KG1 (cell line): Measurements from ENCODE around the gene CKS1B.

Experiments used
- DNase-seq: peaks from one replicate; lab custom pipeline; 2025; lab: John Stamatoyannopoulos, UW

CKS1B gene

DNA sequence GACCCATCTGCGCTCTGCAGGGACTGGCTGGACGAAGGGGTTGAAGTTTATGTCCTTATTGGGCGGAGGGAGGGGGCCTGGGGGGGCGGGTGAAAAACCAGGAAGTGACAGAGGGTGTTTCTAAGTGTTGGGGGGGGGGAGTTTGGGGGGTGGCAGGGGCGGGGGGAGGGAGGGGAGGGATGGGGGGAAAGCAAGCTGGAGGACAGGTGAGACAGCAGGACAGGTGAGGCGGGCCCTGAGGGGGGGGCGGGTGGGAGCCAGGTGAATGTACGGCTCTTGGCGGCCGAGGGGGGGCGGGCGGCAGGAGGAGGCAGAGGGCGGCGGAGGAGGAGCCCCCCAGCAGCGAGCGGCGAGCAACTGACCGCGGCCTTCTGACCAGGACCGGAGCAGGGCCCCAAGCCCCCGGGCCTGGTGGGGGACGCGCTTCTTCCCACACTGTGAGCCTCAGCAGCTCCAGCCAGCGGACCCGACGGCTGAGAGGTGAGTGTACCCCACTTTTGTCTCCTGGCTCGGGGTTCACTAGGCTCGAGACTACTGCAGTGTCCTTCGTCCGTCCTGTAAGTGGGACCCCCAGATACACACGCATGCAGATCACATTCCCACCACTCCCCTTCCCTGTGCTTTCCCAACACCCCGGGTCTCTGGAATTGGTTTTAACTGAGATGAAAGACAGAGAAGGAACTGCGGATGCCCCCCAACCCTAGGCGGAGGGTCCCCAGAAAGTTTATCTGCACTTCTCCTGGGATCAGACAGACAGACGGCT, 28.2 kb downstream of the CKS1B start, which contains the start of gene ZBTB7B:
Gene ZBTB7B, plus strand, starts transcription at position 339 of the 763 bp plus-strand sequence. CDS start 11,859 bp downstream, outside the sequence.
- DNase-seq, result no peak

DNA sequence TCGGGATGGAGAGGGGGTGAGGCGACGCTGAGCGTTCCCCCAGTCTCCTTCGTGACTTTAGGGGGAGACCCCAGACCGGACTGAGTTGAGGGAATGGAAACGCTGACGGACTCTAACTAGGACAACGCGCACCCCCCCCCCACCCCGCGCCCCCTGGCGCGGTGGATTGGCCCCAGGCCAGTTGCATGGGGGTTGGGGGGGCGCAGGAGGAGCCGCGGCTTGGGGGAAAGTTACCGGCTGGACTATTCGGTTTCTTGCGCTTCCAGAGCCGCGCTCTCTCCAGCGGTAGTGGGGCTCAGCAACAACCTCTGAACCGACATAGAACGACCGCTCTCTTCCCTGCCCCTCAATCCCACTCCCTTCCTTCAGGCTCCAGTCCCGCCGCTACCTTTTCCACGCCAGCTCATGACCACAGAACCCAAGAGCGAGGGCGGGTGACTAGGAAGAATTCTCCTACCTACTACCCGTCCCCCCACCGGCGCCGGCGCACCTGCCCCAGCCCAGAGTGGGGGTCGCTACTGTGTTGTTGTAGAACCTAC, 28.8 kb downstream of the CKS1B start:
- no peak for DNase-seq

DNA sequence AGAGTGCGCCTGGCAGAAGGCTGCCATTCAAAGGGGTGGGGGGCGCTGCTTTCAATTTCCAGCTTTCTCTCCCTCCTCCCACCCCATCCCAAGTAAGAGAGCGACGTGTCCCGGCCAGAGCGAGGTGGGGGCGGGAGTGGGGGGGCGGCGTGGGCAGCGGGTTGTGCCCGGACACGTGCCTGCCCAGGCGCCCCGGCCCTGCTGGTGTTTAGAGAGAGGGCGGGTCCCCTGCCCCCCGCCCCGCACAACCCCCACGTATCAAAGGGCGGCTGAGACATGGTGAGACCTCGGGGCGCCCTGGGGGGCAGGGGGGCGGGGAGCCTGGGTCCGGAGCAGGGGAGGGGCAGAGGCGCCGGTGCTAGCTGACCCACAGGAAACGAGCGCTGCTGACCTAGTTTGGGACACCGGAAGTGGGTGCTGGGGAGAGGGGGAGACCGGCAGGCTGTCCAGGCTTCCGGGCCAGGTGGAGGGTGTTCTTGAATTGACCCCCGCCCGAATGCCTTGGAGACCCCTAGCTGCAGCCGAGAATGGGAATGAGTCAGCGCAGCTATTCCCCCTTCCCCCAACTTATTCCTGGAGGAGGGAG, 29.4 kb downstream of the CKS1B start:
- no peak for DNase-seq

DNA sequence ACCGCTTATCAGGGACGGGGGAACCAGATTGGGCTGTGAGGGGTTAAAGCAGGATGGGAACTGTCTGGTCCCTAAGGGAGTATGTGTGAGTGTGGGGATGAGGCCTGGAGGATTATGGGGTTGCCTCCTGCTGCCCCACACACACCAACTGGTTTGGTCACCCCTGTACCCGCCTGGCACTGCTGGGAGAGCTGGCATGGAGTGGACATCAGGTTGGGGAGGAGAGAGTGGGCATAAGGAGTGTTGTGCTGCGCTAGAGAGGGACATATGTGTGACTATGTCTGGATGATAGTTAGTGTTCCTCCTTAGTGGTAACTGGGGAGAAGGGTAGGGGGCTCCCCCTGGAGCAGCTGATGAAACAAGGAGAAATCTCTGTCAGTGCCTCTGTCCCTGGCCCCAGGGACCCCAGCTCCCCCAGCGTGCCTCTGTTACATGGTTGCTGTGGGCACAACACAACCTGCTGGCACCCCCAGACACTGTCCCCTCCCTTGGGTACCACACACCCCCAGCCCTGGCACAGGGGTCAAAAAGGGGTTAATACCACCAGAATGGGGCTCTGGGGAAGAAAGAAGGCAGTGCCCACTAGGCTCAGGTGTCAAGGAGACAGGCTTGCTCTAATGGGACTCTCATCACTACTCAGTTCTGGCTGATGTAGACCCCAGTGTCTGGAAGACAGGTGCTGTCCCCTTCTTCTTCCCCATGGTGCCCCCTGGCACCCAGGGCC, 30.0 kb downstream of the CKS1B start:
- no peak for DNase-seq

DNA sequence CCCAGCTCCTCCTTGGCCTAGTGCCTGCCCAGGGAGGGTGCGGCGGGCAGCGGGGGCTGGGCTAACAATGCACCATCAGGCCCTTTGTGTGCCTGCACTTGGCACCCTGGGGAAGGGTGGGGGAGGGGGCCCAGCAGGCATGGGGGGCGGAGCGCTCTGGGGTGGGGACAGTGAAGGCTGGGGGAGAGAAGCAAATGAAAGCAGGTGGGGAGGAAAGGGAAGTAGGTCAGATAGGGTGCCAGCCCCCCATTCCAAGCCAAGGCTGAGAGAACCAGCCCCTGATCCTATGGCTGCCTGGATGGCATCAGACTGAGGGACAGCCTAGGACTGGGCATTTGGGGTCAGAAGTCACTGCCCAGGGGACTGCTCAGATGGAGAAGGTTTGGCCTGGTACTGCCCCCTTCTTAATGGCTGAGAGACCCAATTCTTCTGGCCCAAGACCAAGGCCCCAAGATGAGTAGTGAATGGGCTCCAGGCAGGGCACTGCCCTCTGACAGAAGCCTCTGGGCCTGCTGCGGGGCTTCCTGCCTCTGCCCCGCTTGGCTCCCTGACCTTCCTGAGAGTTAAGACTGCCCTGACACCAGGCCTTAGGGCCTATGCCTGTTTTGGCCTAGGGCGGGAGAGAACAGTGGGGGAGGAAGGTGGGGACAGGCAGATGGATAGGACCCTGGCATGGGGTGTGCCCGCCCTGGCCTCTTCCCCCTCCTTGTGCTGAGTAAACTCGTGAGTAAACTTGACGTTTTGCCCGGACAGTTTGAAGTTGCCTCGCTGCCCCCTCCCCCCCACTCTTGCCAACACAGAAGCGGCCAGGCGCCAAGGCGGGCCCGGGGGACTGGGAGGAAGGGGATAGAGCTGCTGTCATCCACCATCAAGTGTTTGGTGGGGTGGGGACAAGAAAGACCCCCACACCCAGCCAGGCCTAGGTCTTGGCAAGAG, 30.9 kb downstream of the CKS1B start:
- DNase-seq, result no peak

DNA sequence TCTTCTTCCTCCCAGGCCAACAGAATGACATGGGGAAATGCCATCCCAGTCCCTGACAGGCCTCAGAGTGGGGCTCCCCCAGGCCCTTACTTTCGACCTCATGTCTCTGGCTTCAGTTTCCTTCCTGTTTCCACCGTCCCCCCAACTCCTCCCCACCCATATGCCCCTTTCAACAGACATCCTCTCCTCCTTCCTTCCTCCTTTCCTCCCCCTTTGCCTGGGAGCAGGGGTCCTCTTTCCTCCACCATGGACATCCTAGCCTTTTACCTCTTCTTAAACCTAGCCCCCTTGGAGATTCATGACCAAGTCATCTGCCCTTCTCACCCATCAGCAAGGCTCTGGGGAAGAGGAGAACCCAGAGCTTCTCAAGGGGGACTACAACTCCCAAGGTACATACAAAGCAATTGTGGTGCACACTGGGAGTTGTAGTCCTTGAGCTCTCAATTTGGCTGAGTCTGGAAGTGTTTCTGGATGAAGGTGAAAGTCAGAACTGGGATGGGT, 32.2 kb downstream of the CKS1B start:
- DNase-seq, result peak; percentile 79

DNA sequence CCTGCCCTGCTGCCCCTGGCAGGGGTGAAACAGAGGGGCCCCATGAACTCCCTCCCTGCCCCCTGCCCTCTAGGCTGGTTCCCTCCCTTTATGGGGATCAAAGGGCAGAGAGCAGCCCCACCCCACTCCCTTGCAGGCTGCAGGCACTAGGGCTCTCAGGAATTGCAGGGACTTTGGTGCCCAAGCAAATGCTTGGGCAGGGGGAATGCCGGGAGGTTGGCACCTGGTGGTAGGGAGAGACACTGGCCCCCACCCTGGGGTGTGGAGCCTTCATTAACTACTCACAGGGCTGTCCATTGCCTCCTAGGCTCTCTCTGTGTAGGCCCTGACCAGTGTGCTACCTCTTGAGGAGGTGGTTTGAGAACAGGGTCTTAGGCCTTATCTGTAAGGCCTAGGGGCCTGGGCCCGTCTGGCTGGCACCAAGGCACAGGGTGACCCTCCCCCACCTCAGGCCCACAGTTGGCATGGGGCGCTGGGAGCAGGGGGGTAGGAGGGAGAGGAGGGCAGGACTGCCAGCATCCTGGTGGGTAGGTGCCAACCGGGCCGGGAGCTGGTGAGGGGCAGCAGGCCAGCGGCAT, 32.9 kb downstream of the CKS1B start:
- DNase-seq, result no peak

DNA sequence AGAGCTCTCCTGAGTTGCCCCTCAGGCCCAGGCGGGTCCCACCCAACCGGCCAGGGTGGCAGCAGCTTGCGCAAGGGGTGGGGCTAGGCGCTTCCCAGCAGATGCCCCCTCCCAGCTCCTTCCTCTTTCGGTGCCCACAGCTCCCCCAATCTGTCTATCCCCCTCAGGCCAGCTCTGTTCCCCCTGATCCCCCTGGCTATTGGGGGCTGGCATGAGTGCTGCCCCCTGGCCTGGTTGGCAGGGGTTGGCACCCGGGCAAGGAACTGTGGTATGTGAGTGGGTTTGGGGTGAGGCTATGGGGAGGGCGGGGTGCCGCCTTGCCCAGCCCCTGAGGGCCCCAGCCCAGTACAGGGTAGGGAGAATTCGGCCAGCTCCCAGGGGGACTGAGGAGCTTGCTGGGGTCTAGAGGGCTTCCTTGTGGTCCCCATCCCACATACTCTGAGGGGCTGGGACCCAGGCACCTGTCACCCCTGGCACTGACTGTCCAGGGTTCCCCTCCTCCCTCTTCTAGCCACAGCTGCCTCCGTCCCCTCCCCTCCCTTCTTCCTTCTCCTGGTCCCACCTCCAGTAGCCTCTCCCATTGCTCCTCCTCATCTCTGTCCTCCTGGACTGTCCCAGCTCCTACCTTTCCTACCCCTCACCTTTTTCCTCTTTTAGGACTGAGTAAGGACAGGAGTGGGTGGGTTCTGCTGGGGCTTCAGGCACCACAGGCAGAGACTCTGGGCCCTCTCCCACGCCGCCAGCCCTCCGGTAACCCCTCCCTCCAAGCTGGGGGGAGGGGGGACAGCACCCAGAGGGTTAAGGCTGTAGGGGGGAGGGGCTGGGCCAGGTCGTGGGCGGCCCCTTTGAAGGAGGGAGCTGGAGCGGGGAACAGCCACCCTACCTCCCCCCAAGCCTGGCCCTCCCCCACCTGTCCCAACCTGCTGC, 33.8 kb downstream of the CKS1B start:
- no peak for DNase-seq

DNA sequence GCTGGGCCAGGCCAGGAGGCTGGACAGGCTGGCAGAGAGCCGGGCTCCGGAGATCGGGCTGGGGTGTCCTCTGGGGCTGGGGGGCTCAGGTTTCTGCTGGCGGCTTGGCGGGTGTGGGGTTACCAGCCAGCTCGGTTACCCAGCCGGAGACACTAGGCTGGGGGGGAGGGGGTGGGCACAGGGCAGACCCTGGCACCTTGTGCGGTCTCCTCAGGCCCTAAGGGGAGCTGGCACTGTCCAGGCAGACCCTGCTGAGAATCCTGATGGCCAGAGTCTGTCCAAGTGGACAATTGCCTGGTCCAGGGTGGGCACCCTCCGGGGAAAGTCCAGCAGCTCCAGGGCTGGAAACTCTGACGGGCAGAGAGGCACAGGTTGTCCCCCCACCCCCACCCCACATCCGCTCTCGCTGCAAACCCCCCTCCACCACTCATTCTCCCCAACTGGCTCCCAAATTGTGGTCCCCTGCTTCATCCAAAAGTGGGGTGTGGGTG, 34.8 kb downstream of the CKS1B start:
- DNase-seq, result no peak

DNA sequence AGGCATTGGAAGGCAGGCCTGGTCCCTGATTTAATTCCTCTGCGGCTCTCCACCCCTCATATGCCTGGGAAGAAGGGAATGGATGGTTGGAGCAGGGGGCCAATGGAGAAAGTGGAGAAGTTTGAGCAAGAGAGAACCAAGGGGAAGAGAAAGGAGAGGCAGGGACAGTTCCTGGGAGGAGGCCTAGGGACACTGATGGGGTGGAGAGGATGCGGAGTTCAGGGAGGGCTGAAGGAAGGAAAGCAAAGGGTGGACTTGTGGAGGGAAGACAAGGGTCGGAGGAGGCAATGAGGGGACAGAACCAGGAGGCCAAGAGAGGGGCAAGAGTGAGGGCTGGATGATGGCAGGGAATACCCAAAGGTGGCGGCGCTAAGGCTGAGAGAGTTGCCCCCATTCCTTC, 35.3 kb downstream of the CKS1B start:
- no peak for DNase-seq

DNA sequence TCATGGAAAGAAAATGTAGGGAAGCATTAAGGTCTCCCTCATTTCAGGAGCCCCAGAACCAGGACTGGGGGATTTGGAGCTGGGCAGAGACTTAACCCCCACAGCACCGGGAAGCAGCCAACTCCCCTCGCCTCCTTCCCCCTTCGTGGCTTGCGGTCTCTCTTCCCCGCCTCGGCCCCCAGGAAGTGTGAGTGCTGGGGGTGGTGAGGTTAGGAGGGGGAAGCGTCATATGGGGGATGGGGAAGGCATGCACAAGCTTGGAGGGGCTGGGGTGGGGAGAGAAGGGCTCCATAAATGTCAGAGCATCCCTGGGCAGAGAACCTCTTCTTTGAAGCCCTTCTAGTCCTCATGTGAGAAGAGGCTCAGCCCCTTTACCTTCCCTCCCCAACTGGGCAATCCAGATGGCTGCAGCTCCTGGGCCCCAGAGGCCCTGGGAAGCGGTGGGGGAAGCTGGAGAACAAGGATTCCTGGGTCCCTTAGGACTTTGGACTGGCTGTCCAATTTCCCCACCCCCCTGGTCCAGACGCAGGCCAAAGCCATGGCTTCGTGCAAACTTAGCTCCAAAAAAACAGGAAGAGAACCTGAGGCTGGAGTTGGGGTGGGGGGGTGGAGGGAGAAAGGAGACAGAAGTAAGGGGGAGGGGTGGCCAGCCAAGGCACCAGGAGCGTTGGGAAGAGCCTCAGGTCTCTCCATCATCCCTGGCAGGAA, 35.9 kb downstream of the CKS1B start:
- DNase-seq, result no peak

DNA sequence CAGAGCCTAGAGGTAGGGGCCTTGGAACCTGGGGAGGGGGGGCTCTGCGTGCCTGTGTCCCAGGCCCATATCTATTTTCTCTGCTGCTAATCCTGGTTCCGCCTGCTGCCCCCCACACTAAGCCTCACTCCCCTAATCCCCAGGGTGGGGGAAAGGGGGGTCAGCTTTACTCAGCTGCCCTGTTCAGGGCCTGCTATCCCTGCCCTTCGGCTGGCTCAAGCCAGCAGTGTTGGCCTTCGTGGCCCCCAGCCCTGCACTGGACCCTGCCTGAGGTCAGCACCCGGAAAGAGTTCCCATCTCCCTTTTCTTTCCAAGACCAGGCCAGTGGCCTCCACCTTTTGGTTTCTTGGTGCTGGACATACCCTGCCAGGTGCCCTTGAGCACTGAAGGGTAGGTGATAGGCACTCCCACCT, 36.5 kb downstream of the CKS1B start:
- DNase-seq, result no peak

DNA sequence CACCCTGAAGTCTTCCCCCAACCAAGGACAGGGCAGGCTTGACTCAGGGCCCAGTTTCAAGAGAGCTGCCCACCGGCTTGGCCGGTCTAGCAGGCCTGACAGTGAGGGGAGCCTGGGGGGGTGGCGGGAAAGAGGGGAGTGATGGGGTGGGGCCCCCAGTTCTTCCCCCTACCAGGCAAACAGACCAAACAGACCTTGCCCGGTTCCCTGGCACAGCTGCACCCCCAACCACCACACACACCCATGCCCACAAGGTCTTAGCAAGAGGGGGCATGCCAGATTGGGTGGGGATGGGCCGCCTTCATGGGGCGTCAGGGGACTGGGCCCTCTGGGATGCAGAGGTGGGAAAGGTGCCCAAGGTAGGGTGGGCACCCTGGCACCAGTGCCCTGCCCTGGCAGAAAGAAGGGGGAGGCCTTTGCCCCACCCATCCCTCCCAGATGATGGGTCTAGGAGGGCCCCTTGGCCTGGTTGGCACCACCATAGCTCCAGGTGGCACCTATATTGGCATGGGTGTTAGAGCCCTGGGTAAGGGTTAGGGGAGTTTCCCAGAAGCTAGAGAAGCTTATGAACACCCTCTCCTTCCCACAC, 37.0 kb downstream of the CKS1B start:
- DNase-seq, result no peak

DNA sequence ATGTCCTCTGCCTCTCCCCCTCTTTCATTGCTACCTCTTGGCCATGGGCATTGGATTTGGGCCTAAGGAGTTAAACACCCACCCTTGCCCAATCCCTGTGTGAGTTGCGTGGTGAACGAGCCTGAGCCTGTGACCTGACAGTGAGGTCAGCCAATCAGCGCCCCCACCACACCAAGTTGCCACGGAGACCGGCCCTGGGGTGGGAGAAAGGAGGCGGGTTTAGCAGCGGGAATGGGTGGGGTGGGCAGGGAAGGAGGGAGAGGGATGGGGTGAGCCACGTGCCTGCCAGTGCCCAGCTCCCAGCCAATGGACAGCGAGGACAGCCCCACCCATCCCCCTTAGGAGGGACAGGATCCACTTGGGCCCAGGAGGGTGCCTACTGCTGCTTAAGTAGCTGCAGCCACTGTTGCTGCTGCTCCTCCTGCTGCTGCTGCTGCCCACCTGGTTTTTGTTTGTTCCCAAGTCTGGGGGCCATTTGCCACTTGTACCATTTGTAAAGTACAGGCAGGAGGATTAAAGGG, 37.6 kb downstream of the CKS1B start:
- no peak for DNase-seq

DNA sequence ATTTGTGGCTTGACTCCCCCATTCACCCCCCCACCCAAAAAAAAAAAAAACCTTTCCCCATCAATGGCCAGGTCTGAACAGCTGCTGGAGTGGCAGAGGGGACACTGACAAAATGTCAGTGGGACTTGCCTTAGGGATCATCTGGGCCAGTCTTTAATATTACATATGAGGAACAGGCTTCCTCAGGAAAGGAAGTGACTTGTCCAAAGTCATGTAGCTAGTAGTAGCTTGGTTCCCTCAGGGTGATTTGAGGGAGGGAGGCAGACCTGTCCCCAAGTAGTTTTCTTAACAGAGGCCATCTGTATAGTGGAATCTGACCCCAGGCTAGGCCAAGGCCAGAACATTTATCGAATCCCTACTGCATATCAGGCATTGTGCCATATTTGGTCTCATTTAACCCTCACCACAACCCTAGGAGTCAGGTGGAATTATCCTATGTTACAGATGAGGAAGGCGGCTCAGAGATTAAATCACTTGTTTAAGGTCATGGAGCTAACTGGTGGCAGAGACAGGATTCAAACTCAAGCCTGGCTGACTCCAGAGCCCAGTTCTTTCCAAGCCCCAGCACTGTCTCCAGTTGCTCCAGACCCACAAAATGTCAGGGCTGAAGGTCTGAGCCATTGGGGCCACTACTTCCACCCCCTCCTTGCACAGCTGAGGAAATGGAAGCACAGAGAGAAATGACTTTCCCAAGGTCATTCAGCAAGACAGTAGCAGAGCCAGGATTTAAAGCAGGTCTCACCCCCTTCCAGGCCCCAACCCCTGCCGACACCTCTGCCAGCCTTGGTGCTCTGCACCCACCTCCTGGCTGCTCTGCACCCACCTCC, 38.5 kb downstream of the CKS1B start:
- no peak for DNase-seq

DNA sequence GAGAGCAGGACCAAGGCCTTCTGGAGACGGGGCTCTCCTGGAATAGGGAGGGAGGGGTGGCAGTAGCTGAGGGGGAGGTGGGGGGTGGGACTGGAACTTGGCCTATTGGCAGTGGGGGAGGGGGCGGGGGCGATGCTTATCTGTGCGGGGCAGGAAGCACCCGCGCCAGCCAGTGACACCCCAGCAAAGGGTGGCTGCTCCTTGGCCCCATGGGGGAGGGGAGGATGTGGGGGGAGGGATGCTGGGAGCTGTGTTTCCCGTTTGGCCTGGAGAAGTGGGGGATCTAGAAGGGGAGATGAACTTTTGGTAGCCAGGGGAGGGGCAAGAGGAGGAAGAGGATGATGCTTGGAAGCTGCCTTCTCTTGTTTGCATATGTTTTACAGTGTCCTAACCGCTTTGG, 39.2 kb downstream of the CKS1B start:
- DNase-seq, result no peak

DNA sequence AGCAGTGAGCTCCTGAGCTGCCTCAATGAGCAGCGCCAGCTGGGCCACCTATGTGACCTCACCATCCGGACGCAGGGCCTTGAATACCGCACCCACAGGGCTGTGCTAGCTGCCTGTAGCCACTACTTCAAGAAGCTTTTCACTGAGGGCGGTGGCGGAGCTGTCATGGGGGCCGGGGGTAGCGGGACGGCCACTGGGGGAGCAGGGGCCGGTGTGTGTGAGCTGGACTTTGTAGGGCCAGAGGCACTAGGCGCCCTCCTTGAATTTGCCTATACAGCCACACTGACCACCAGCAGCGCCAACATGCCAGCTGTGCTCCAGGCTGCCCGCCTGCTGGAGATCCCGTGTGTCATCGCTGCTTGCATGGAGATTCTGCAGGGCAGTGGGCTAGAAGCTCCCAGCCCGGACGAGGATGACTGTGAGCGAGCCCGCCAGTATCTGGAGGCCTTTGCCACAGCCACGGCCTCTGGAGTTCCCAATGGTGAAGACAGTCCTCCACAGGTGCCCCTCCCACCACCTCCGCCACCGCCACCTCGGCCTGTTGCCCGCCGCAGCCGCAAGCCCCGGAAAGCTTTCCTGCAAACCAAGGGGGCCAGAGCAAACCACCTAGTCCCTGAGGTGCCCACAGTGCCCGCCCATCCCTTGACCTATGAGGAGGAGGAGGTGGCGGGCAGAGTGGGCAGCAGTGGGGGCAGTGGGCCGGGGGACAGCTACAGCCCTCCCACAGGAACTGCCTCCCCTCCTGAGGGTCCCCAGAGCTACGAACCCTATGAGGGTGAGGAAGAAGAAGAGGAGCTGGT, 40.4 kb downstream of the CKS1B start:
- DNase-seq, result no peak
